CD4-positive, alpha-beta memory T cell (primary cell): Measurements from ENCODE around the gene VCAN. TPM values are rescaled to one million over a fixed set of nuclear protein-coding genes. Genes with fewer than 3 reads are reported as not detected.

Experiments
- CTCF ChIA-PET: fragments of 350-600 bp; sonication (Branson Sonifier 250); formaldehyde crosslinking; loops from one replicate; lab custom pipeline; 2021; ENCODE audit warnings: inconsistent platforms; ENCODE audit not compliant: partially characterized antibody; lab: Charles Lee
- POLR2A ChIA-PET: fragments of 350-600 bp; sonication (Branson Sonifier 250); formaldehyde crosslinking; loops from one replicate; lab custom pipeline; 2021; ENCODE audit not compliant: partially characterized antibody; lab: Charles Lee
- DNase-seq, 5 donors: peaks; one replicate each; pipeline versions ENCODE4 v3.0.0 to v3.0.0-alpha.2; 2020 to 2022; ENCODE audit warnings: mixed read lengths in 1 of 5
- H3K27ac ChIP-seq: one replicate; pipeline ENCODE4 v1.7.0; 2013; ENCODE audit warnings: low read depth, low read length
- H3K27me3 ChIP-seq: 2 replicates; pipeline ENCODE4 v1.7.0; 2013; ENCODE audit warnings: mild to moderate bottlenecking, low read length, moderate library complexity; ENCODE audit not compliant: insufficient read depth
- H3K36me3 ChIP-seq: 2 replicates; pipeline ENCODE4 v1.7.0; 2013; ENCODE audit warnings: mild to moderate bottlenecking, low read length, moderate library complexity; ENCODE audit not compliant: insufficient read depth
- H3K4me1 ChIP-seq: 2 replicates; pipeline ENCODE4 v1.7.0; 2013; ENCODE audit warnings: mild to moderate bottlenecking, low read length, moderate library complexity; ENCODE audit not compliant: insufficient read depth
- H3K4me3 ChIP-seq, 2 donors: one replicate each; pipeline ENCODE4 v1.7.0; 2013; ENCODE audit warnings: low read length in 2 of 2, mild to moderate bottlenecking in 1 of 2
- H3K9me3 ChIP-seq, 2 donors: one replicate each; pipeline ENCODE4 v1.7.0; 2013; ENCODE audit warnings: low read length in 2 of 2, control low read depth in 1 of 2; ENCODE audit not compliant: control insufficient read depth in 1 of 2
- H3K27ac Mint-ChIP-seq, 7 donors: one replicate each; pipeline ENCODE4 v1.8.0; 2020 to 2021; ENCODE audit warnings: mixed read lengths in 7 of 7, mild to moderate bottlenecking in 6 of 7, inconsistent platforms in 3 of 7, moderate library complexity in 3 of 7
- H3K27me3 Mint-ChIP-seq, 2 donors: one replicate each; pipeline ENCODE4 v1.8.0; 2020 to 2021; ENCODE audit warnings: mixed read lengths in 2 of 2
- H3K36me3 Mint-ChIP-seq, 2 donors: one replicate each; pipeline ENCODE4 v1.8.0; 2020 to 2021; ENCODE audit warnings: mixed read lengths in 2 of 2, inconsistent platforms in 1 of 2, mild to moderate bottlenecking in 1 of 2
- H3K4me1 Mint-ChIP-seq, 4 donors: one replicate each; pipeline ENCODE4 v1.8.0; 2020 to 2021; ENCODE audit warnings: mixed read lengths in 4 of 4, mild to moderate bottlenecking in 1 of 4
- H3K4me3 Mint-ChIP-seq, 8 donors: one replicate each; pipeline ENCODE4 v1.8.0; 2020 to 2021; ENCODE audit warnings: mixed read lengths in 8 of 8, mild to moderate bottlenecking in 7 of 8, moderate library complexity in 6 of 8, inconsistent platforms in 3 of 8
- H3K9me3 Mint-ChIP-seq, 8 donors: one replicate each; pipeline ENCODE4 v1.8.0; 2020 to 2021; ENCODE audit warnings: mixed read lengths in 8 of 8, mild to moderate bottlenecking in 5 of 8, inconsistent platforms in 3 of 8, moderate library complexity in 1 of 8
- intact Hi-C: fragments of 100-400 bp; cut with micrococcal nuclease; formaldehyde crosslinking; loops from one replicate; pipeline ENCODE4 v1.15.1; 2023
- polyA plus RNA-seq, 2 donors: library from polyadenylated mRNA; unstranded; fragments of 300-500 nt; fragmentation: Illumina TruSeq; gene quantifications; one replicate each; pipeline ENCODE4 v1.2.3, GENCODE V29; 2021
- total RNA-seq, 2 experiments: library from RNA; stranded (reverse); gene quantifications; one replicate each; pipeline ENCODE4 v1.2.3, GENCODE V29; 2021

VCAN gene
- total and polyA plus RNA-seq, 4 experiments from 2014 or later, result 0.05 to 0.09 (median 0.06) TPM; not detected in 1

DNA sequence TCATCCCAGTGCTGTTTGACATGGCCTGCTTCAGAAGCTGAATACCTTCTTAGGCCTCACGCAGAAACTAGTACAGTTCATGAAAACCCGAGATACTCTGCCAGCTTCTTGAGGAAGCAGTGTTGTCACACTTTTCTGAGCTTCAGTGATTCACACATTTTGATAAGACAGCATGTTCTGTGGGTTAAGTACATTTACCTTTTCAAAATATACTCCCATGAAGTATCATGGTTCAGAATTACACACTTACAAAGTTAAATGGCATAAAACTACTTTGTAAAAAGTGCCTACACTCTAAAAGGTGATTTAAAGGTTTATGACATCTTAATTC, 56.9 kb downstream of the VCAN start:
- H3K27me3 ChIP-seq, result no peaks in the 10 kb centered on the region
- Mint-ChIP-seq H3K36me3 (no peaks in the 10 kb centered on the region), H3K9me3 (peaks cover 0 to 2% (median 0%) of the 10 kb centered on the region in 8 donors), H3K4me3 (no peak overlapping the region), H3K27ac (no peak overlapping the region), H3K27me3 (peaks cover 4 to 9% of the 10 kb centered on the region in 2 donors), H3K4me1 (no peaks in the 10 kb centered on the region)
- H3K4me3 ChIP-seq, result no peak overlapping the region
- H3K4me1 ChIP-seq, result no peaks in the 10 kb centered on the region
- ChIA-PET CTCF (no interaction called here), POLR2A (no interaction called here)
- no peak for DNase-seq
- H3K27ac ChIP-seq, result no peak overlapping the region
- no peaks in the 10 kb centered on the region for H3K36me3 ChIP-seq
- intact Hi-C loops, result no loop called here
- H3K9me3 ChIP-seq, result no peaks in the 10 kb centered on the region

DNA sequence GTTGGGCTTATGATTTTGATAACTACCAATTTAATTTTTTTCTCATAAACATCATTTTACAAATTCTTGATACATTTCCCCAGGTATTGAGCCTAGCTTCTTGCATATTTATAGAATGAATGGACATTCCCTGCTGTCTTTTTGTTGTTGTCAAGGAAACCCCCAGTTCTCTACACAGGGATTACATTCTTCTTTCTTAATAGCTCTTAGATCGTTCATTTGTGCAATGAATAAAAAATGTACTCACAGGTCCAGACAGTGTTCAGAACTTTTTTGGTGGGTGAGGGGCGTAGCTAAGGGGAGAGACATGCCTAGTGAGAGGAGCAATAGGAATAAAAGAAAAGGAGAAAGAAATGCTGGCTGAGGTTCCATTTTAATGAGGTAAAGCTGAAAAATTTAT, 58.6 kb downstream of the VCAN start:
- peak overlapping the region in 1 of 8 donors; percentile 2 for H3K4me3 Mint-ChIP-seq
- no peak overlapping the region for H3K4me3 ChIP-seq
- H3K36me3 Mint-ChIP-seq, result no peaks in the 10 kb centered on the region
- H3K27me3 Mint-ChIP-seq, result peaks cover 4 to 9% of the 10 kb centered on the region in 2 donors
- H3K4me1 Mint-ChIP-seq, result no peaks in the 10 kb centered on the region
- POLR2A ChIA-PET, result no interaction called here
- no peak for DNase-seq
- no peak overlapping the region for H3K27ac Mint-ChIP-seq
- H3K9me3 Mint-ChIP-seq, result peaks cover 0 to 2% (median 0%) of the 10 kb centered on the region in 8 donors
- no peaks in the 10 kb centered on the region for H3K36me3 ChIP-seq
- no peak overlapping the region for H3K27ac ChIP-seq
- CTCF ChIA-PET, result no interaction called here
- no peaks in the 10 kb centered on the region for H3K27me3 ChIP-seq
- H3K9me3 ChIP-seq, result no peaks in the 10 kb centered on the region
- intact Hi-C loops, result no loop called here
- no peaks in the 10 kb centered on the region for H3K4me1 ChIP-seq

DNA sequence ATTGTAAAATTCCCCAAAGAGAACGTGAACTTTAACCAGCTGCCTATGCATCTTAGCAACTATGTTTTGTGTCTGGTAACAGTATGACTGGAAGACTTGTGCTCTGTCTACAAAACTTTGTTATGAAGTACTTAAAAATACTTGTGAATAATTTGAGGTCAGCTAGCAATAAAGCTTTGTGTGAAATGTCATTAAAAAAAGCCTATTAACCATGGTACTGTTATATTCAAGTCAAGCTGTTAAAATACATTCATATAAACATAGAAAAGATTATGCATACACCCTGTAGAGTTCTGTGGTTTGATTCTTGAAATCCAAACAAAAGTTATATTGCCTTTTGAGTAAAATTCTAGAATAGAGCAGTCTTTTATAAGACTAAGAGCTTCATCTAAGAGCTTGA, 60.1 kb downstream of the VCAN start:
- no peaks in the 10 kb centered on the region for H3K4me1 Mint-ChIP-seq
- H3K27me3 ChIP-seq, result no peaks in the 10 kb centered on the region
- intact Hi-C loops, result no loop called here
- H3K27ac Mint-ChIP-seq, result no peak overlapping the region
- no peaks in the 10 kb centered on the region for H3K9me3 ChIP-seq
- POLR2A ChIA-PET, result no interaction called here
- no peaks in the 10 kb centered on the region for H3K36me3 Mint-ChIP-seq
- H3K4me3 ChIP-seq, result no peak overlapping the region
- H3K27me3 Mint-ChIP-seq, result peaks cover 4 to 9% of the 10 kb centered on the region in 2 donors
- no peak overlapping the region for H3K4me3 Mint-ChIP-seq
- H3K36me3 ChIP-seq, result no peaks in the 10 kb centered on the region
- H3K4me1 ChIP-seq, result no peaks in the 10 kb centered on the region
- H3K27ac ChIP-seq, result no peak overlapping the region
- no peak for DNase-seq
- peaks cover 0 to 2% (median 0%) of the 10 kb centered on the region in 8 donors for H3K9me3 Mint-ChIP-seq
- CTCF ChIA-PET, result no interaction called here

DNA sequence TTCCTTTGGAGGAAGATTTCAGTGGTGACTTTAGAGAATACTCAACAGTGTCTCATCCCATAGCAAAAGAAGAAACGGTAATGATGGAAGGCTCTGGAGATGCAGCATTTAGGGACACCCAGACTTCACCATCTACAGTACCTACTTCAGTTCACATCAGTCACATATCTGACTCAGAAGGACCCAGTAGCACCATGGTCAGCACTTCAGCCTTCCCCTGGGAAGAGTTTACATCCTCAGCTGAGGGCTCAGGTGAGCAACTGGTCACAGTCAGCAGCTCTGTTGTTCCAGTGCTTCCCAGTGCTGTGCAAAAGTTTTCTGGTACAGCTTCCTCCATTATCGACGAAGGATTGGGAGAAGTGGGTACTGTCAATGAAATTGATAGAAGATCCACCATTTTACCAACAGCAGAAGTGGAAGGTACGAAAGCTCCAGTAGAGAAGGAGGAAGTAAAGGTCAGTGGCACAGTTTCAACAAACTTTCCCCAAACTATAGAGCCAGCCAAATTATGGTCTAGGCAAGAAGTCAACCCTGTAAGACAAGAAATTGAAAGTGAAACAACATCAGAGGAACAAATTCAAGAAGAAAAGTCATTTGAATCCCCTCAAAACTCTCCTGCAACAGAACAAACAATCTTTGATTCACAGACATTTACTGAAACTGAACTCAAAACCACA, 67.4 kb downstream of the VCAN start:
- no peaks in the 10 kb centered on the region for H3K36me3 Mint-ChIP-seq
- Histone ChIP-seq H3K9me3 (no peaks in the 10 kb centered on the region), H3K27me3 (no peaks in the 10 kb centered on the region), H3K36me3 (no peaks in the 10 kb centered on the region), H3K27ac (no peak overlapping the region), H3K4me3 (no peak overlapping the region), H3K4me1 (no peaks in the 10 kb centered on the region)
- peaks cover 0 to 2% (median 0%) of the 10 kb centered on the region in 8 donors for H3K9me3 Mint-ChIP-seq
- ChIA-PET CTCF (no interaction called here), POLR2A (no interaction called here)
- peaks cover 6 to 10% (median 8%) of the 10 kb centered on the region in 4 donors for H3K4me1 Mint-ChIP-seq
- peak overlapping the region in 5 of 8 donors; percentile 27 to 57 (median 47) for H3K4me3 Mint-ChIP-seq
- DNase-seq, result no peak
- peaks cover 4 to 5% of the 10 kb centered on the region in 2 donors for H3K27me3 Mint-ChIP-seq
- intact Hi-C loops, result no loop called here
- H3K27ac Mint-ChIP-seq, result peak overlapping the region in 2 of 7 donors; percentile 43 to 47

DNA sequence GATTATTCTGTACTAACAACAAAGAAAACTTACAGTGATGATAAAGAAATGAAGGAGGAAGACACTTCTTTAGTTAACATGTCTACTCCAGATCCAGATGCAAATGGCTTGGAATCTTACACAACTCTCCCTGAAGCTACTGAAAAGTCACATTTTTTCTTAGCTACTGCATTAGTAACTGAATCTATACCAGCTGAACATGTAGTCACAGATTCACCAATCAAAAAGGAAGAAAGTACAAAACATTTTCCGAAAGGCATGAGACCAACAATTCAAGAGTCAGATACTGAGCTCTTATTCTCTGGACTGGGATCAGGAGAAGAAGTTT, 67.9 kb downstream of the VCAN start:
- H3K27me3 ChIP-seq, result no peaks in the 10 kb centered on the region
- Mint-ChIP-seq H3K4me3 (peak overlapping the region in 5 of 8 donors; percentile 27 to 57 (median 47)), H3K27ac (peak overlapping the region in 2 of 7 donors; percentile 43 to 47), H3K36me3 (no peaks in the 10 kb centered on the region), H3K9me3 (peaks cover 0 to 2% (median 0%) of the 10 kb centered on the region in 8 donors), H3K27me3 (peaks cover 4 to 5% of the 10 kb centered on the region in 2 donors), H3K4me1 (peaks cover 6 to 10% (median 8%) of the 10 kb centered on the region in 4 donors)
- no peak overlapping the region for H3K4me3 ChIP-seq
- ChIA-PET POLR2A (no interaction called here), CTCF (no interaction called here)
- no peak for DNase-seq
- intact Hi-C loops, result no loop called here
- no peak overlapping the region for H3K27ac ChIP-seq
- no peaks in the 10 kb centered on the region for H3K4me1 ChIP-seq
- H3K9me3 ChIP-seq, result no peaks in the 10 kb centered on the region
- H3K36me3 ChIP-seq, result no peaks in the 10 kb centered on the region

DNA sequence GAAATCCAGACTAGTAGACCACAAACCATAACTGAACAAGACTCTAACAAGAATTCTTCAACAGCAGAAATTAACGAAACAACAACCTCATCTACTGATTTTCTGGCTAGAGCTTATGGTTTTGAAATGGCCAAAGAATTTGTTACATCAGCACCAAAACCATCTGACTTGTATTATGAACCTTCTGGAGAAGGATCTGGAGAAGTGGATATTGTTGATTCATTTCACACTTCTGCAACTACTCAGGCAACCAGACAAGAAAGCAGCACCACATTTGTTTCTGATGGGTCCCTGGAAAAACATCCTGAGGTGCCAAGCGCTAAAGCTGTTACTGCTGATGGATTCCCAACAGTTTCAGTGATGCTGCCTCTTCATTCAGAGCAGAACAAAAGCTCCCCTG, 68.6 kb downstream of the VCAN start:
- intact Hi-C loops, result no loop called here
- Mint-ChIP-seq H3K4me3 (peak overlapping the region in 1 of 8 donors; percentile 27), H3K9me3 (peaks cover 0 to 2% (median 0%) of the 10 kb centered on the region in 8 donors), H3K27ac (no peak overlapping the region), H3K4me1 (peaks cover 6 to 10% (median 8%) of the 10 kb centered on the region in 4 donors), H3K36me3 (no peaks in the 10 kb centered on the region), H3K27me3 (peaks cover 4 to 5% of the 10 kb centered on the region in 2 donors)
- no peak for DNase-seq
- no peaks in the 10 kb centered on the region for H3K4me1 ChIP-seq
- H3K36me3 ChIP-seq, result no peaks in the 10 kb centered on the region
- POLR2A ChIA-PET, result no interaction called here
- no peaks in the 10 kb centered on the region for H3K9me3 ChIP-seq
- H3K27ac ChIP-seq, result no peak overlapping the region
- H3K27me3 ChIP-seq, result no peaks in the 10 kb centered on the region
- CTCF ChIA-PET, result no interaction called here
- H3K4me3 ChIP-seq, result no peak overlapping the region

DNA sequence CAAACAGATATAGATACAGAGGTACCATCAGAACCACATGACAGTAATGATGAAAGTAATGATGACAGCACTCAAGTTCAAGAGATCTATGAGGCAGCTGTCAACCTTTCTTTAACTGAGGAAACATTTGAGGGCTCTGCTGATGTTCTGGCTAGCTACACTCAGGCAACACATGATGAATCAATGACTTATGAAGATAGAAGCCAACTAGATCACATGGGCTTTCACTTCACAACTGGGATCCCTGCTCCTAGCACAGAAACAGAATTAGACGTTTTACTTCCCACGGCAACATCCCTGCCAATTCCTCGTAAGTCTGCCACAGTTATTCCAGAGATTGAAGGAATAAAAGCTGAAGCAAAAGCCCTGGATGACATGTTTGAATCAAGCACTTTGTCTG, 69.2 kb downstream of the VCAN start:
- H3K27me3 Mint-ChIP-seq, result peaks cover 5% of the 10 kb centered on the region in 2 donors
- intact Hi-C loops, result no loop called here
- H3K27ac Mint-ChIP-seq, result no peak overlapping the region
- peaks cover 6 to 10% (median 8%) of the 10 kb centered on the region in 4 donors for H3K4me1 Mint-ChIP-seq
- POLR2A ChIA-PET, result no interaction called here
- DNase-seq, result no peak
- no peak overlapping the region for H3K27ac ChIP-seq
- no peaks in the 10 kb centered on the region for H3K27me3 ChIP-seq
- H3K9me3 Mint-ChIP-seq, result peaks cover 0 to 2% (median 0%) of the 10 kb centered on the region in 8 donors
- H3K4me3 Mint-ChIP-seq, result no peak overlapping the region
- H3K4me1 ChIP-seq, result no peaks in the 10 kb centered on the region
- no peaks in the 10 kb centered on the region for H3K36me3 ChIP-seq
- CTCF ChIA-PET, result no interaction called here
- H3K9me3 ChIP-seq, result no peaks in the 10 kb centered on the region
- H3K4me3 ChIP-seq, result no peak overlapping the region
- no peaks in the 10 kb centered on the region for H3K36me3 Mint-ChIP-seq
